ENCODE results near the gene KCND1.

GRCh38 chrX:48919947-48920717 lies 51.5 kb downstream of the KCND1 start:
- TF ChIP-seq CTCF (IDR thresholded peaks at IDR 0.05): no peak
- TF ChIP-seq POLR2A (IDR thresholded peaks at IDR 0.05): no peak

Measured in Peyer's patch (tissue), 4 donors.